Endothelial cell of umbilical vein (primary cell): ENCODE data around the gene RGS8.

Source experiments
- CTCF ChIP-seq, 2 donors: IDR thresholded peaks; 1 replicate in 1 of 2; 2 replicates in 1 of 2; pipeline ENCODE4 v1.5.1; 2011; ENCODE audit warnings: low read length in 2 of 2, mild to moderate bottlenecking in 2 of 2, moderate library complexity in 2 of 2, control low read depth in 1 of 2, inconsistent platforms in 1 of 2, low read depth in 1 of 2; ENCODE audit not compliant: insufficient read depth in 1 of 2; ENCODE audit errors: extremely low read depth in 1 of 2
- GATA2 ChIP-seq: IDR thresholded peaks from 2 replicates; pipeline ENCODE4 v1.7.0; 2011; ENCODE audit warnings: low read depth, mild to moderate bottlenecking, moderate library complexity, mixed read lengths, low read length; ENCODE audit not compliant: insufficient read length, insufficient read depth
- JUN ChIP-seq: IDR thresholded peaks from 2 replicates; pipeline ENCODE4 v1.6.1; 2011; ENCODE audit warnings: borderline replicate concordance, low read depth; ENCODE audit not compliant: insufficient read length, insufficient read depth
- MAX ChIP-seq: IDR thresholded peaks from 2 replicates; pipeline ENCODE4 v1.6.1; 2011; ENCODE audit not compliant: insufficient read depth, insufficient read length
- MYC ChIP-seq: IDR thresholded peaks from one replicate; pipeline ENCODE4 v1.6.1; 2011; ENCODE audit warnings: mild to moderate bottlenecking, low read depth, low read length
- POLR2A ChIP-seq: IDR thresholded peaks from 2 replicates; pipeline ENCODE4 v1.6.1; 2012; ENCODE audit warnings: low read depth, mild to moderate bottlenecking, control low read depth, low read length
- POLR2AphosphoS5 ChIP-seq: IDR thresholded peaks from 2 replicates; pipeline ENCODE4 v1.6.1; 2012; ENCODE audit warnings: low read depth, mild to moderate bottlenecking, control low read depth, low read length, moderate library complexity; ENCODE audit not compliant: insufficient read depth

GRCh38 chr1:182662956-182663355, 21.4 kb downstream of the RGS8 start:
- TF ChIP-seq CTCF (IDR thresholded peaks at IDR 0.05; ENCODE audit: extremely low read depth in 1 of 2, insufficient read depth in 1 of 2, low read depth in 1 of 2, low read length in 2 of 2) (no peak), MAX (no peak), GATA2 (no peak), POLR2A (no peak), JUN (no peak), POLR2AphosphoS5 (no peak), MYC (no peak)
